ENCODE measurements around the gene TSKU.

DNA sequence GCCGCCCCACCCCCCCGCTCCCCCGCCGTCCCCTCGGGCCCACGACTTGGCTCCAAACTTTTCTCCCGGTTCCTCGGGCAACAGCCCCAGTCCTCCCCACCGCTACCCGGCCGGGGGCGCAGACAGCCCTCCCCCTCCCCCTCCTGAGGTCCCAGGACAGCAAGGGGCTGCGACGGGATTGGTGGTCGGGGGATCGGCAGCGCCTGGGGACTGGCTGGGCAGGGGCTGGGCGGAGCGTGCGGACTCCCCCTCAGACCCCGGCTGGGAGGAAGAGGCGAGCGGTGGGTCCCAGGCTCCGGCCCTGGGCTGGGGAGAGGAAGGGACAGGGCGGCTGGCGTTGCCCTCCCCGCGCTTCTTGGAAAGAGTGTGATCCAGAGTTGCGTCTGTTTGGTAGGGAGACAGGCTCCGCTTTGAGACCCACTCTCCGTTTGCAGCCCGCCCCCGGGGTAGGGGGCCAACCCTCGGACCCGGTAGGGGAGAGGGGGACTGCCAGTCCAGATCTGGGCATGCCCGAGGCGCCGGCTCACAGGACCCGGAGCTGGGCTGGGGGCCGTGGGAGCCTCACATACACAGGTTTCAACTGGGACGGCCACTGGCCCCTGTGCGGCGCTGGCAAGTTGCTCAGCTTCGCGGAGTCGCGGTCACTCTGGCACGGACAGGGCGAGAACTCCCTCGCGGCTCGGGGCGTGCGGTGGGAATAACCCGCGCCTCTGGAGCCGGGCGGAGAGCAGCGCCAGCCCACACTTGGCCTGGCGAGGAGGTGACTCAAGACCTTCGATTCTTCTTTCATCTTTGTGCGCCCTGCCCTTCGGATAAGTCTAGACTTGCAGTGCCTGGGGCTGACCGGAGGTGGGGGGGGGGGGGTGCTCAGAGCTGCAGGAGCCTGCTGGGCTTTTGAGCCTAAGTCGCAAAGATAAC is 999 bp downstream of the TSKU start:
- TF ChIP-seq CTCF (conservative IDR thresholded peaks at IDR 0.05 in 1 of 2, IDR thresholded peaks at IDR 0.05 in 1 of 2; ENCODE audit: low read depth in 1 of 2, low read length in 2 of 2) (no peak), EZH2 (IDR thresholded peaks at IDR 0.05; ENCODE audit: low read length, missing control alignments) (no peak)
